ACC112 (cell line): ENCODE measurements around the gene PGP.
A peak's percentile ranks its signal among the peaks of the same experiment; 100 is the strongest.

Source experiments
- H2AFZ ChIP-seq: fragments of 200-600 bp; sonication (generic); one replicate; pipeline ENCODE4 v1.6.0; 2017; ENCODE audit warnings: antibody characterized with exemption, low read length; ENCODE audit not compliant: unreplicated experiment
- H3K27ac ChIP-seq: fragments of 200-600 bp; sonication (generic); 2 replicates; pipeline ENCODE4 v1.5.1; 2014; ENCODE audit warnings: low read depth, mild to moderate bottlenecking, antibody characterized with exemption, low read length, moderate library complexity
- H3K27me3 ChIP-seq: fragments of 200-600 bp; sonication (generic); 2 replicates; pipeline ENCODE4 v1.6.1; 2014; ENCODE audit warnings: mild to moderate bottlenecking, antibody characterized with exemption, low read length, moderate library complexity, mixed read lengths; ENCODE audit not compliant: insufficient read depth
- H3K36me3 ChIP-seq: fragments of 200-600 bp; sonication (generic); 2 replicates; pipeline ENCODE4 v1.6.1; 2016; ENCODE audit warnings: mild to moderate bottlenecking, antibody characterized with exemption, low read length, moderate library complexity, mixed read lengths; ENCODE audit not compliant: insufficient read depth
- H3K4me1 ChIP-seq: fragments of 200-600 bp; sonication (generic); one replicate; pipeline ENCODE4 v1.6.1; 2016; ENCODE audit warnings: low read length, mixed read lengths; ENCODE audit not compliant: insufficient read depth, unreplicated experiment, control insufficient read depth
- H3K4me3 ChIP-seq: fragments of 200-600 bp; sonication (generic); 2 replicates; pipeline ENCODE4 v1.5.1; 2014; ENCODE audit warnings: mild to moderate bottlenecking, low read depth, low read length
- H3K79me2 ChIP-seq: fragments of 200-600 bp; sonication (generic); one replicate; pipeline ENCODE4 v1.6.0; 2016; ENCODE audit warnings: low read length; ENCODE audit not compliant: control insufficient read depth, unreplicated experiment, insufficient read depth

PGP gene

DNA sequence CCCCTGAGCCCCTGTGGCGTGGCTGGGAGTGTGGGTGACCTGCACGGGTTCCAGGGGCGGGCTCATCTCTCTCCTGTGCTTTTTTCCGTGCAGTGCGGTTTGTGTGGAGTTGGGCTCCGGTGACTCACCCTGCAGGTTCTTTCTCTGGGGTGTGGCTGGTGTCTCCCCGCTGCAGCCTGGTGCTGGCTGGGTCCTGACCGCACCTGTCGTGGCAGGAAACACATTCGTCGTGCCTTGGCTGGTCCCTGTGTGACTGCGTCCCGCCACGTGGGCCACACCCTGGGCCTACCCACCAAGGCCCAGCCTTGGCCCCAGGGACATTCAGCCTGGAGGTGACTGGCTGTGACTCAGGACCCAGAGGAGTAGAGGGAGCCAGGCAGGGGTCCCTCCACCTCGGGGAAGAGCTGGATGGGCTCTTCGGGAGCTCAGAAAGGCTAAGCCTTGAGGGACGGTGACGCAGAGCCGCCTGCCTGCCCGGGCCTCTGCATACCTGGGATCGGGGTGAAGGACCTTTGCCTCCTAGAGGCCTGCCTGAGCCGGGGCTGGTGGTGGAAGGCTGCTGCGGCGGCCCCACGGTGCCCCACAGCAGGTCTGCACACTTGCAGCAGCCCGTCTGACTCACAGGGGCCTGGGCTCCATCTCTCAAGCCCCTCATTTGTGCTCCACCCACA lies 51.3 kb downstream of the PGP start:
- Histone ChIP-seq H3K27ac (no peak overlapping the region), H2AFZ (no peak overlapping the region), H3K27me3 (no peaks in the 10 kb centered on the region), H3K36me3 (no peaks in the 10 kb centered on the region), H3K4me1 (peaks cover 27% of the 10 kb centered on the region), H3K4me3 (no peak overlapping the region), H3K79me2 (peaks cover 59% of the 10 kb centered on the region)

DNA sequence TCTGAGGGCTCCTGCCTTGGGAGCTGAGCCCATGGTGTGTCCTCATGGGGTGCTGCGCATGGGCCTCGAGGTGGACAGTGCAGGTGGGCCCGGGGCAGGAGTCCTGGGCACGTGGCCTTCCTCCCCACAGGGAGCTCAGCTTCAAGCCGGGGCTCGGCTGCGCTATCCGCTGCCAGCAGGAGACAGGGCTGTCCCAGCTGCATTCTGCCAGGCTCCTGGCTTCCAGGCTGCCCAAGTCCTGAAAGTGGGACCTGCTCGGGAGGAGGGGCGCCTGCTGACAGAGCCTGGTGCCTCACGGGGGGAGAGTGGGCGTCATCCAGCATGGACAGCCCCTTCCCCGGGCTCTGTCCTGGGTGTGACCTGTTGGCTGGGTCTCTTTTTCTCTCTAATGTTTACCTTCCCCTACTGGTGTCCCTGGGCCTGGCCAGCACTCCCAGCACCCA lies 51.9 kb downstream of the PGP start:
- Histone ChIP-seq H3K27ac (no peak overlapping the region), H2AFZ (no peak overlapping the region), H3K27me3 (no peaks in the 10 kb centered on the region), H3K4me3 (no peak overlapping the region), H3K36me3 (no peaks in the 10 kb centered on the region), H3K4me1 (peaks cover 33% of the 10 kb centered on the region), H3K79me2 (peaks cover 64% of the 10 kb centered on the region)

DNA sequence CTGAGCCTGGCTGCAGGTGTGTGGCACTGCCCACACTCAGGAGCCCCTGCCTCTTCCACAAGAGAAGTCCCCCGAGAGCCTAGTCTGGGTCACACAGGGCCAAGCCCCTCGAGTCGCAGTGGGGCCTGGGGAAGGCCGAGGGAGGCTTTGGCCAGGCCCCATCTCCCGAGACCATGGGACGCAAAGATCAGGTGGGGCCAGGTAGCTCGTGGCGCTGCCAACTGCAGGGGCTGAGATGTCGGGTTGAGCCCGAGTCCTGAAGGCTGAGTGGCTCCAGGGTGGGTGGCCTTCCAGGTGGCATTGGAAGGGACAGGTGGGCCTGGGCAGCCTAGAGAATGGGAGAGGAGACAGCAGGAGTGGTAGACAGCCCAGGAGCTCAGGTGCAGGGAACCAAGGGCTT lies 52.7 kb downstream of the PGP start:
- Histone ChIP-seq H2AFZ (no peak overlapping the region), H3K36me3 (no peaks in the 10 kb centered on the region), H3K27me3 (no peaks in the 10 kb centered on the region), H3K4me3 (no peak overlapping the region), H3K79me2 (peaks cover 67% of the 10 kb centered on the region), H3K27ac (peak overlapping the region; percentile 95; the same call in 1 of the 2 replicates), H3K4me1 (peaks cover 41% of the 10 kb centered on the region)
